Activated CD4-positive, alpha-beta T cell treated with anti-CD3 and anti-CD28 coated beads, Interleukin-2, amount 10 ng/mL, durations not matched to agents 24 days and 14 days (primary cell): Measurements from ENCODE around the gene EHMT1. TPM values are rescaled to one million over a fixed set of nuclear protein-coding genes. Genes with fewer than 3 reads are reported as not detected.
A peak's percentile ranks its signal among the peaks of the same experiment; 100 is the strongest.

ENCODE experiments used
- DNase-seq: peaks from one replicate; pipeline ENCODE4 v3.0.0; 2022
- H3K27ac Mint-ChIP-seq: one replicate; pipeline ENCODE4 v1.8.0; 2022; ENCODE audit warnings: mild to moderate bottlenecking, mixed read lengths
- H3K27me3 Mint-ChIP-seq: one replicate; pipeline ENCODE4 v1.8.0; 2022; ENCODE audit warnings: mixed read lengths
- H3K36me3 Mint-ChIP-seq: one replicate; pipeline ENCODE4 v1.8.0; 2022; ENCODE audit warnings: low read depth, mild to moderate bottlenecking, mixed read lengths
- H3K4me1 Mint-ChIP-seq: one replicate; pipeline ENCODE4 v1.8.0; 2021; ENCODE audit warnings: mixed read lengths
- H3K4me3 Mint-ChIP-seq: one replicate; pipeline ENCODE4 v1.8.0; 2022; ENCODE audit warnings: mild to moderate bottlenecking, moderate library complexity, mixed read lengths
- H3K9me3 Mint-ChIP-seq: one replicate; pipeline ENCODE4 v1.8.0; 2021; ENCODE audit warnings: mixed read lengths
- intact Hi-C: fragments of 100-400 bp; cut with micrococcal nuclease; formaldehyde crosslinking; loops from one replicate; pipeline ENCODE4 v1.15.1; 2023
- total RNA-seq: library from RNA; stranded (reverse); gene quantifications from 2 replicates; pipeline ENCODE4 v1.2.3, GENCODE V29; 2022

The EHMT1 gene
- total RNA-seq, 1 donor from 2014 or later, result 99.4 TPM

DNA sequence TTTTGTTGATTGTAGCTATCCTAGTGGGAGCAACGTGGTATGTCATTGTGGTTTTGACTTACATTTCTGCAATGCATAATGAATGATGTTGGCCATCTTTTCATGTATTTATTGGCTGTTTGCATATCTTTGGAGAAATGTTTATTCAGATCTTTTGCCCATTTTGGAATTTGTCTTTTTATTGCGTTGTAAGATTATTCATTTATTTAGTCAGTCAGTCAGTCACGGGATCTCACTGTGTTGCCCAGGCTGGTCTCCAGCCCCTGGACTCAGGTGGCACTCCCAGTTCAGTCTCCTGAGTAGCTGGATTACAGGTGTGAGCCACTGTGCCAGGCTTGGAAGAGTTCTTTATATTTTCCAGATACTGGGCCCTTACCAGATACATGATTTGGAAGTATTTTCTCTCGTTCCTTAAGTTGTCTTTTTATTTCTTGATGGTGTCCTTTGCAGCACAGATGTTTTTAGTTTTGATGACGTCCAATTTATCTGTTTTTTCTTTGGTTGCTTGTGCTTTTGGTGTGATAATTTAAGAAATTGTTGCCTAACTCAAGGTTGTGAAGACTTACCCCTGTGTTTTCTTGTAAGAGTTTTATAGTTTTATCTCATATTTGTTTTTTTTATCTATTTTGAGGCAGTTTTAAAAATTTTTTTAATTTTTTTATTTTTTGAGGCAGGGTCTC is 67.1 kb downstream of the EHMT1 start:
- peaks cover 16% of the 10 kb centered on the region for H3K4me1 Mint-ChIP-seq
- no peaks in the 10 kb centered on the region for H3K9me3 Mint-ChIP-seq
- no peak overlapping the region for H3K27ac Mint-ChIP-seq
- peaks cover 20% of the 10 kb centered on the region for H3K36me3 Mint-ChIP-seq
- no peaks in the 10 kb centered on the region for H3K27me3 Mint-ChIP-seq
- no peak overlapping the region for H3K4me3 Mint-ChIP-seq
- DNase-seq, result no peak
- intact Hi-C loops, result no loop called here

DNA sequence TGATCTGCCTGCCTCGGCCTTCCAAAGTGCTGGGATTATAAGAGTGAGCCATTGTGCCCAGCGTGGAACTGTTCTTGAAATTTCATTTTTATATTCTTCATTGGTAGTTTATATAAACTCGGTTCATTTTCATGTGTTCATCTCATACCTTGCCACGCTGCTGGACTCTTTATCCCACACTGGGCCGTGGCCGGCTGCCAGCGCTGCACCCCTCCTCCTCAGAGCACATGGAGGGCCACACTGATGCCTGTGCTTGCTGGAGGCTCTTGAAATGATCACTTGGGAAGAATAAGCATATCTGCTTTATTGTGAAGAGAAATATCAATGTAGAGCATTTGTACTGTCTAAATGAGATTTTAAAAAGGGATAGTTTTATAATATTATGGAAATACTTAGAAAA is 69.5 kb downstream of the EHMT1 start:
- no peaks in the 10 kb centered on the region for H3K9me3 Mint-ChIP-seq
- H3K4me3 Mint-ChIP-seq, result no peak overlapping the region
- peaks cover 22% of the 10 kb centered on the region for H3K36me3 Mint-ChIP-seq
- peaks cover 26% of the 10 kb centered on the region for H3K4me1 Mint-ChIP-seq
- intact Hi-C loops, result no loop called here
- no peak overlapping the region for H3K27ac Mint-ChIP-seq
- no peaks in the 10 kb centered on the region for H3K27me3 Mint-ChIP-seq
- DNase-seq, result no peak

DNA sequence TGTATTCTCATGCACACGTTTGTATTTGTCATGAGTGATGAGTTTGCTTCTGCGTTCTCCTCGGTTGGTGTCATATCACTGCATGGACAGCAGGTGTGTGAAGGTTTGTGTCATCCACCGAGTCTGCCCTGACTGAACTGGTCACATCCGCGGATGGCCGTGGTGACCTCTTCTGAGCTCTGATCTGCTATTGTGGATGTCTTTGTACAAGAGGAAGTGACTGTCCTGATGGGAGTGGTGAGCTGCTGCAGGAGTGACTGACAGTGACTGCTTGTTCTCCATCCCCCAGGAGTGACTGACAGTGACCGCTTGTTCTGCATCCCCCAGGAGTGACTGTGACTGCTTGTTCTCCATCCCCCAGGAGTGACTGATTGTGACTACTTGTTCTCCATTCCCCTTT is 69.9 kb downstream of the EHMT1 start:
- H3K4me3 Mint-ChIP-seq, result no peak overlapping the region
- peaks cover 26% of the 10 kb centered on the region for H3K4me1 Mint-ChIP-seq
- no peaks in the 10 kb centered on the region for H3K9me3 Mint-ChIP-seq
- intact Hi-C loops, result no loop called here
- H3K36me3 Mint-ChIP-seq, result peaks cover 22% of the 10 kb centered on the region
- H3K27me3 Mint-ChIP-seq, result no peaks in the 10 kb centered on the region
- H3K27ac Mint-ChIP-seq, result no peak overlapping the region
- DNase-seq, result no peak

DNA sequence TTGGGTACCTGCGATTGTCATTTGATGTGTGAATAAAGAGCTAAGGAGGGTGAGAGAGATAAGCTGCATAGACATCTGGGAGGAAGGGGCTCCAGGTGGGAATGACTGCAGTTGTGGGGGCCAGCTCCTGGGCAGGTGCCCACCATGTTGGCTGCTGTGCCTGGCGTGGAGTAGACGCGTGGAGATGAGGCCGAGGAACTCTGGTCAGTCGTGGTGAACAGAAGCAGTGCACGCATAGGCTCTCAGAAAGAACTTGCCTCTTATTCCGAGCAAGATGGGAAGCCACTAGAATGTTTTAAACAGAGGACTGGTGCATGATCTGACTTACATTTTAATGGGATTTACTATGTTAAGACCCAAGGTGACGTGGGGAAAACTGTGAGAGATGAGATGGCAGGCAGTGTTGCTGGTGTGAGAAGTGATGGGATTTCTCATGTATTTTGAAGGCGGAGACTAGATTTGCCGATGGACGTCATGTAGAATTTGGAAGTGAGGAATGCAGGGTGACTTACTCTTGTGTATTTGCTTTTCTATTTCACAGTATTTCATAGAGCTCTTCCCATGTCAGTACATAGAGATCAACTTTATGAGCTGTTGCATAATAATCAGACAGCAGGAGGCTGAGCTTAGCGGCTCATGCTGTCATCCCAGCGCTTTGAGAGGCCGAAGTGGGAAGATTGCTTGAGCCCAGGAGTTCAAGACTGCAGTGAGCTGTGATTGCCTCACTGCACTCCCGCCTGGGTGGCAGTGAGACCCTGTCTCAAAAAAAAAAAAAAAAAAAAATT is 71.1 kb downstream of the EHMT1 start:
- DNase-seq, result no peak
- no peak overlapping the region for H3K4me3 Mint-ChIP-seq
- no peaks in the 10 kb centered on the region for H3K9me3 Mint-ChIP-seq
- intact Hi-C loops, result no loop called here
- no peaks in the 10 kb centered on the region for H3K27me3 Mint-ChIP-seq
- H3K27ac Mint-ChIP-seq, result no peak overlapping the region
- peaks cover 26% of the 10 kb centered on the region for H3K4me1 Mint-ChIP-seq
- peaks cover 21% of the 10 kb centered on the region for H3K36me3 Mint-ChIP-seq

DNA sequence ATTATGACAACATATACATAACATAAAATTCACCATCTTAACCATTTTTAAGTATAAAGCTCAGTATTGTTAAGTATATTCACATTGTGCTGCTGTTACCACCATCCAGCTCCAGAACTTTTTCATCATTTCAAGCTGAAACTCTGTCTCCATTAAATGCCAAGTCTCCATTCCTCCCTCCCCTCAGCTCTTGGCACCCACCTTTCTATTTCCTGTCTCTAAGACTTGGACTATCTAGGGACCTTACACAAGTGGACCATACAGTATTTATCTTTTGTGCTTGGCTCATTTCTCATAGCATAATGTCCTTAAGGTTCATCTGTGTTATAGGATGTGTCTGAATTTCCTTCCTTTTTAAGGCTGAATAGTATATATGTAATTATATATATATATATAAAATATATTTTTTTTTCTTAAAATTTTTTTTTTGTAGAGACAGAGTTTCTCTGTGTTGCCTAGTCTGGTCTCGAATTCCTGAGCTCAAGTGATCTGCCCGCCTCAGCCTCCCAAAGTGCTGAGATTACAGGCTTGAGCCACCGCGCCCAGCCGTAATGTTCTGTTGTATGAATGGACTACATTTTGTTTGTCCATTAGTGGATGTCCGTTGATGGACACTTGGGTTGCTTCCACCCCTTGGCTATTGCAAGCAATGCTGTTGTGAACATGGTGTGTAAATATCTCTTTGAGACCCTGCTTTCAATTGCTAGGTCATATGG is 72.3 kb downstream of the EHMT1 start:
- DNase-seq, result no peak
- Mint-ChIP-seq H3K27ac (peak overlapping the region; percentile 52), H3K36me3 (peaks cover 16% of the 10 kb centered on the region), H3K4me1 (peaks cover 22% of the 10 kb centered on the region), H3K27me3 (no peaks in the 10 kb centered on the region), H3K4me3 (no peak overlapping the region), H3K9me3 (no peaks in the 10 kb centered on the region)
- intact Hi-C loops, result no loop called here

DNA sequence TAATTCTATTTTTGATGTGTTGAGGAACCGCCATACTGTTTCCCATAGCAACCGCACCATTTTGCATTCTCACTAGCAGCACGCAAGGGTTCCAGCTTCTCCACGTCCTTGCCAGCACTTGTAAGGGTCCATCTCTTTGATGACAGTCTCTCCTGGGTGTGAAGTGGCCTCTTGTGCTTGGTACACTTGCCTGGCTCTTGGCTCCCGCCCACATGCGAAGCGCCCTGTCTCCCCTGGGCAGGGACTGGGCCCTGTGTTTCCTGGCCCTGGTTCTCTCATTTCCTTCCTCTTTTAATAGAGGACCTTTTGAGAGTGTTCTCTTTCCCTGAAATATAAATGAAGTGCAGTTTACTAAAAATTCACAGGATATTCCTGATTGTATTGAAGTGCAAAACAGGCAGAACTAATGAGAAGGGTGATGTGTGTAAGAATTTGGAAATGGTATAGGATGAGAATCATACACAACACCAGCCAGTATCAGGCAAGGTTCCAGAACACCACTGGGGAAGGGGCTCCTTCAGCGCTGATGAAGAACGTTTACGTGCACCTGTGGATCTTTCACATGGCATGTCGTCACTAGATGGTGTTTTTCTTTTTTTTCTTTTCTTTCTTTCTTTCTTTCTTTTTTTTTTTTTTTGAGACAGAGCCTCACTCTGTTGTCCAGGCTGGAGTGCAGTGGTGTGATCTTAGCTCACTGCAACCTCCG is 73.0 kb downstream of the EHMT1 start:
- Mint-ChIP-seq H3K27ac (no peak overlapping the region), H3K9me3 (no peaks in the 10 kb centered on the region), H3K27me3 (no peaks in the 10 kb centered on the region), H3K4me3 (no peak overlapping the region), H3K4me1 (peaks cover 26% of the 10 kb centered on the region), H3K36me3 (peaks cover 18% of the 10 kb centered on the region)
- no peak for DNase-seq
- intact Hi-C loops, result no loop called here

DNA sequence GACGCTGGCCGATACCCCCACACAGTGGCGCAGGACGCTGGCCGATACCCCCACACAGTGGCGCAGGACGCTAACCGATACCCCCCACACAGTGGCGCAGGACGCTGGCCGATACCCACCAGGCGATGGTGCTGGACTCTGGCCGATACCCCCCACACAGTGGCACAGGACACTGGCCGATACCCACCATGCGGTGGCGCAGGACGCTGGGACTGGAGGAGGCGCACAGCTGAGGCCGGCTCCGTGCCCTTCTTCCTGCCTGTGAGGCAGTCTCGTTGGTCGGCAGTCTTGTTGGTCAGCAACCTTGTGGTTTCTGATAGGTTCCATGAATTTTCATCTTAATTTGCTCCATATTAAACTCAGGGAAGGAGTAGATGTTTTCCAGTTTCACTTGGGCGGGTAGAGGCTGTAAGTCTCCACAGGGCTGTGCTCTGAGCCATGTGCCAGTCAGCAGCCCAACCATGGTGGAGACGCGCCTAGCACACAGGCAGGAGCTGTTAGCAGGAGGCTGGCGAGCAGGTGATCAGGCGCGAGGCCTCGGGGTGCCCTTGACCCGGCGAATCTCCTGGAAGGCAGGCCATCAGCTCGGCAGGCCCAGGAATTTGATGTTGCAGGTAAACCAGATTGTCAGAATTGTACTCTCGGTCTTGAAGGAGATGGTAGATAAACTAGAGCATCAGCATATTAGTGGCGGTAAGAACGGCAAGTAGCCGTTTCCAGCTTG is 75.6 kb downstream of the EHMT1 start:
- H3K4me1 Mint-ChIP-seq, result peaks cover 22% of the 10 kb centered on the region
- H3K27ac Mint-ChIP-seq, result no peak overlapping the region
- H3K9me3 Mint-ChIP-seq, result no peaks in the 10 kb centered on the region
- peaks cover 13% of the 10 kb centered on the region for H3K36me3 Mint-ChIP-seq
- no peaks in the 10 kb centered on the region for H3K27me3 Mint-ChIP-seq
- H3K4me3 Mint-ChIP-seq, result no peak overlapping the region
- DNase-seq, result no peak
- intact Hi-C loops, result no loop called here

DNA sequence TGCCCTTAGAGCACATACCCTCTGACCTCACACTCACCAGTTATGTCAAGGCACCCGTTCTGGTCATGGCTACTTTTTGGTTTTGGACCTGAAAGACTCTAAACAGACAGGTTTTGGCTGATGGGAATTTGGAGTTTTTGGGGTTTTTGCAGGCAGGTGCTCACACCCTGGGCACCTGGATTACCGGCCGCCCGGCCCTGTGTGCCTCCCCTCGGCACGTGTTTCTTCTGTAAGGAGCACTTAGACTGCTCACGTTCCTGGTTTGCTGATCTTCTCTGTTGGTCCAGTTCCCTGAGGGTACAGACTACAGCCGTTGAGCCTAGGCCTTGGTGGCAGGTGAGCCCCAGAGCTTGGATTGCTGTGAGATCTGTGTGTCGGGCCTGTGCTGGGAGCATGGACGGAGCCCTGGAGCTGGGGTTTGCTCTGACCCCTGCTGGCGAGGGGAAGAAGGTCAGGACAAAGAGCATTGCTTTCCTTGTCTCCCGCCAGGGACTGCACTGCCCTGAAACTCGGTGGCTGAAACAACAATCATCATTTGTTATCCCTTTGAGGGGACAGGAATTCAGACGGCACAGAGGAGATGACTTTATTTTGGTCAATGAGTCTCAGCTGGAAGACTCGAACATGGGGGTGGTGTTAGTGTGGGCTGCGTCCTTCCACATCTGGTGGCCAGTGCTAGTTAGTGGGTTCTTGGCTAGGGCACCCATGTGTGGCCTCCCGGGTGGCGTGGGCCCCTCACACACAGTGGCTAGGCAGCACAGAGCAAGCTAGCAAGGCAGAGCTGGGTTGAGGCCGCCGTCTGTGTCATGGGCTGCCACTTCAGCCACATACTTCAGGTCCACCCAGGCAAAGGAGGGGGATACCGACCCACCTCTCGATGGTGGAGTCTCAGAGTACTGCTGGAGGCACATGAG is 76.4 kb downstream of the EHMT1 start:
- intact Hi-C loops, result no loop called here
- Mint-ChIP-seq H3K4me3 (no peak overlapping the region), H3K36me3 (peaks cover 15% of the 10 kb centered on the region), H3K9me3 (no peaks in the 10 kb centered on the region), H3K27me3 (no peaks in the 10 kb centered on the region), H3K4me1 (peaks cover 19% of the 10 kb centered on the region), H3K27ac (no peak overlapping the region)
- DNase-seq, result no peak

DNA sequence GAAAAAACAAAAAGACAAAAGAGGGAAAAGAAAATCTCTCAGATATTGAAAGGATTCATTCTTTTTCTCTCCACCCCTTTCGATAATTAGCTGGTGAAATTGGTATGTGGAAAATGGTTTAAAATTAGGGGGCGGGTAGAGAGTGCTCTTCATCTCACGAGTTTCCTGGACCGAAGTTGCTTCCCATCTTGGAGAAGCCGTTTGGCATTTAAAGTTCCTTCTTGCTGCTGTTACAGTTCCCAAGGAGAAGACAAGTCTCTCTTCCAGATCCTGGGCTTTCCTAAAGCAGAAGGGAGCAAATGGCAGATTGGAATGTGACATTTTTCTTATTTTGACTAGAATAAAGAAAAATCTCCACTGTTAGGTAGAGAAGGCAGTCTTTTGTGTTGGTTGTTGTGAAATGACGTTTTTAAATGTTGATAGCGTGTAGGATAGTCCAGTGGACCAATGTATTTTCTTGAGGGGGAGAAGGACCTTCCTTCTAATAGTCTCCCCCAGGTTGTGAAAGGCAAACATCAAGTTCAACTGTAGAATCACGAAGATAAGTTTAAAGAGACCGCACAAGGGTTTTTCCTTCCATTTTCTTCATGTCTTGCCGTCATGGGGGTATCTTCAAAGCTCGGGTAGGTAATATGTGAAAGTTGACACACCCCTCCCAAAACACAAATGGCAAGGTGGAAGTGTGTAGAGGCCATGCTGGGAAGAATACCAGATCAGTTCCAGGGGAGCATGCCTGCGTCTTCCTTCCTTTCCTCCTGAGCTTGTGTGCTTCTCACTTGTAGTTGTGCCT is 77.5 kb downstream of the EHMT1 start:
- Mint-ChIP-seq H3K4me1 (peaks cover 16% of the 10 kb centered on the region), H3K9me3 (peaks cover 3% of the 10 kb centered on the region), H3K36me3 (peaks cover 19% of the 10 kb centered on the region), H3K27ac (no peak overlapping the region), H3K4me3 (no peak overlapping the region), H3K27me3 (no peaks in the 10 kb centered on the region)
- intact Hi-C loops, result no loop called here
- DNase-seq, result no peak

DNA sequence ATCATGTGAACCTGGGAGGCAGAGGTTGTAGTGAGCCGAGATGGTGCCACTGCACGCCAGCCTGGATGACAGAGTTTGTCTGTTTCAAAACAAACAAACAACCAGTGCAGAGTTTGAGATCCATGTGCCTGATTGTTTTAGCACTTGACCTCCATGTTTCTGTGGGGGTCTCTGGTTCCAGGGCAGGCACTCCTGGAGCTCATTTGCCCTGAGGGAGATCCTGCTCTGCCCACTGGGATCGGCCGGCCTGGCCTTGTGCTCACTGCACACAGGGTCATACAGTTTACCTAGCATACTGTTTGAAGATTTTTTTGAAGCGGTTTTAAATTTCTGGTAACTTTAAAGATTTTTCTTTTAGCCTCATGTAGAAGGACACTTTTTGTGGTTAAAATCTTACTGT is 78.4 kb downstream of the EHMT1 start:
- H3K4me3 Mint-ChIP-seq, result no peak overlapping the region
- H3K27ac Mint-ChIP-seq, result no peak overlapping the region
- intact Hi-C loops, result no loop called here
- H3K4me1 Mint-ChIP-seq, result peaks cover 12% of the 10 kb centered on the region
- H3K27me3 Mint-ChIP-seq, result no peaks in the 10 kb centered on the region
- peaks cover 19% of the 10 kb centered on the region for H3K36me3 Mint-ChIP-seq
- peaks cover 3% of the 10 kb centered on the region for H3K9me3 Mint-ChIP-seq
- DNase-seq, result no peak

DNA sequence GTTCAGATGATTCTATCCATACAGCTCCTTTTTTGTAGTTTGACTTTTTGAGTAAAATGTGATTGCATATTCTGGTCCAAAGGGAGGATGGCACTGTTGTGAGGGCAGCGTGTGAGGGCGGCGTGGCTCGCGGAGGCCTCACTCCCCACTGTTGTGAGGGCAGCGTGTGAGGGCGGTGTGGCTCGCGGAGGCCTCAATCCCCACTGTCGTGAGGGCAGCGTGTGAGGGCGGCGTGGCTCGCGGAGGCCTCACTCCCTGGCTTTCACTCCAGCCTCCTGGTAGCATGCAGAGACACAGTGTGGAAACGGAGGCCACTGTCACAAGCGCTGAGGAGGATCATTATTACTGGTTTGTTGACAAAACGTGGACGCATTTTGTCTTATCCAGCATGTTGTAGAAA is 79.0 kb downstream of the EHMT1 start:
- Mint-ChIP-seq H3K4me1 (peaks cover 9% of the 10 kb centered on the region), H3K27me3 (no peaks in the 10 kb centered on the region), H3K9me3 (peaks cover 3% of the 10 kb centered on the region), H3K27ac (peak overlapping the region; percentile 45), H3K36me3 (peaks cover 24% of the 10 kb centered on the region), H3K4me3 (no peak overlapping the region)
- no peak for DNase-seq
- intact Hi-C loops, result no loop called here

DNA sequence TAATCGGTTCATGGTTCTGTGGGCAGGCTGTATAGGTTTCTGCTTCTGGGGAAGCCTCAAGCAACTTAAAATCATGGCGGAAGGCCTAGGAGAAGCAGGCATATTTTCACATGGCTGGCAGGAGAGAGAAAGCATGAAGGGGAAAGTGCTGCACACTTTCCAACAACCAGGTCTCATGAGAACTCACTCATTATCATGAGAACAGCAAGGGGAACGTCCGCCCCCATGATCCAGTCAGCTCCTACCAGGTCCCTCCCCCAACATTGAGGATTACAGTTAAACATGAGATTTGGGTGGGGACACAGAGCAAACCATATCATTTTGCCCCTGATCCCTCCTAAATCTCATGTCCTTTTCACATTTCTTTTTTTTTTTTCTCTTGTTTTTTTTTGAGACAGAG is 82.1 kb downstream of the EHMT1 start:
- H3K4me1 Mint-ChIP-seq, result peaks cover 23% of the 10 kb centered on the region
- no peaks in the 10 kb centered on the region for H3K27me3 Mint-ChIP-seq
- H3K27ac Mint-ChIP-seq, result no peak overlapping the region
- DNase-seq, result no peak
- no peak overlapping the region for H3K4me3 Mint-ChIP-seq
- H3K9me3 Mint-ChIP-seq, result peaks cover 12% of the 10 kb centered on the region
- intact Hi-C loops, result no loop called here
- H3K36me3 Mint-ChIP-seq, result peaks cover 44% of the 10 kb centered on the region
